H54 (cell line): Measurements from ENCODE around the gene ITGB4.
"Not testable (repeated sequence)": the region's sequence is repeated elsewhere in the genome, so short reads cannot be mapped to it uniquely, and the experiment has no call there.

ENCODE experiments used
- DNase-seq: peaks from one replicate; pipeline ENCODE4 v3.0.0; 2011; ENCODE audit warnings: low spot score, mixed read lengths; ENCODE audit not compliant: insufficient read length
- FAIRE-seq: peaks from 3 replicates; lab custom pipeline; 2011; peaks lifted over from hg19 to GRCh38; lab: Jason Lieb, UNC
- POLR2A ChIP-seq: IDR thresholded peaks from 2 replicates; pipeline ENCODE4 v1.6.1; 2011; ENCODE audit warnings: low read depth, mild to moderate bottlenecking, low read length

The ITGB4 gene

DNA sequence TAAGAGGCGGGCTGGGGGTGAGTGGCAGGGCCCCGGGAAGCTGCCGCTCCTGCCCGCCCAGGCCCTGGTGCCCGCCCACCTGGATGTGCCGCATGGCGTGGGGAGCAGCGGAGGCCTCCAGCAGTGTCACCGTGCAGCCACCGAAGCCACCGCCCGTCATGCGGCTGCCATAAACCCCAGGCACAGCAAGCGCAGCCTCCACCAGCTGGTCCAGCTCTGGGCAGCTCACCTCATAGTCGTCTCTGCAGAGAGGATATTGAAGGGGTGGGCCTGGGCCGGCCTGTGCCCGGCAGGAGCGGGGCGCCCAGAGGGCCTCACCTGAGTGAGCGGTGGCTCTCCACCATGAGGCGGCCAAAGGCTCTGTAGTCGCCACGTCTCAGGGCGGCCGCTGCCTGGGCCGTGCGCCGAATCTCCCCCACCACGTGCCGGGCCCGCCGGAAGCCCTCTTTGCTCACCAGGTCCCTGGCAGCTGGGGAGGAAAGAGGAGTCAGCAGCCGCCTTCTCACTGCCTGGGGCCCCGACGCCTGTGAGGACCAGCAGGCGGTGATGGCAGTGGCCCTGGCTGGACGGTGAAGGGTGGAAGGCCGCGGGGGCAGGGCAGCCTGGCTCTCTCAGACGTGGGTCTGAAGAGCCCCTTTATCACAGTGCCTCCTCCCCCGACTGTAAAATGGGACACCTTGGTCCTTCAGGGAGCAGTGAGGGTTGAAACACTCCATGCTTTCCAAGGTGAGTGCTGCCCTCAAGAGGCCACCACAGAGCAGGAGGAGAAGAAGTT lies 37.1 kb downstream of the ITGB4 start:
- DNase-seq: no peak
- FAIRE-seq: no peak
- TF ChIP-seq POLR2A: no peak

DNA sequence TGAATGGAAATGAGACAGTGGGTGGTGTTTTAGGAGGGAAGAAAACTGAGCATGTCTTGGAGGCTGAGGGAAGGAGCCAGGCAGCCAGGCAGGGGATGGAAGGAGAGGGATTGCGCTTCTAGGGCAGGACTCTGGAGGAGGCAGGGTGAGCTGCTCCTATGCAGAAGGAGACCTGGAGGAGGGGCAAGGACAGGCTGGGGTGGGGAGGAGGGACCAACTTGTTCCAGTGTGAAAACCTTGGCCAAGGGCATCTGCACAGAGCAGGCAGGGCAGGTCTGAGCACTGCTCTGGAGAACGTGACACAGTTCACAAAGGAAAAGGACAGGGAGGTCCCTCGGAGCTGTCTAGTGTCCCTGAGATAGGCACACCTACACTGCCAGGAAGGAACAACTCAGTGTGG lies 38.2 kb downstream of the ITGB4 start:
- no peak for FAIRE-seq
- DNase-seq: no peak
- TF ChIP-seq POLR2A: no peak

DNA sequence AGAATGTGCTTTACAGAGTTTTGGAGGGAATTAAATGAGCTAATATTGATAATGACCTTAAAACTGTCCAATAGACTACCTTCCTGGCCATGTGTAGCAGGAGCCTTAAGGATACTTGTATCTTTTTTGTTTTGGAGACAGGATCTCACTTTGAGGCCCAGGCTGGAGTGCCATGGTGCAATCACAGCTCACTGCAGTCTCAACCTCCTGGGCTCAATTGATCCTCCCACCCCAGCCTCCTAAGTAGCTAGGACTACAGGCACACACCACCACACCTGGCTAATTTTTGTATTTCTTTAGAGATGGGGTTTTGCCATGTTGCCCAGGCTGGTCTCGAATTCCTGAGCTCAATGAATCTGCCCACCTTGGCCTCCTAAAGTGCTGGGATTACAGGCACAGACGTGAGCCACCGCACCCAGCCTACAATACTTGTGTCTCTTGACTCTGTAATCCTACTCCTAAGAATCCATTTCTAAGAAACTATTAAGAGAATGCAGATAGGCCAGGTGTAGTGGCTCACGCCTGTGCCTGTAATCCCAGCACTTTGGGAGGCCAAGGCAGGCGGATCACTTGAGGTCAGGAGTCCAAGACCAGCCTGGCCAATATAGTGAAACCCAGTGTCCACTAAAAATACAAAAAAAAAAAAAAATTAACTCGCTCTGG lies 38.9 kb downstream of the ITGB4 start:
- not testable (repeated sequence) for FAIRE-seq, DNase-seq

DNA sequence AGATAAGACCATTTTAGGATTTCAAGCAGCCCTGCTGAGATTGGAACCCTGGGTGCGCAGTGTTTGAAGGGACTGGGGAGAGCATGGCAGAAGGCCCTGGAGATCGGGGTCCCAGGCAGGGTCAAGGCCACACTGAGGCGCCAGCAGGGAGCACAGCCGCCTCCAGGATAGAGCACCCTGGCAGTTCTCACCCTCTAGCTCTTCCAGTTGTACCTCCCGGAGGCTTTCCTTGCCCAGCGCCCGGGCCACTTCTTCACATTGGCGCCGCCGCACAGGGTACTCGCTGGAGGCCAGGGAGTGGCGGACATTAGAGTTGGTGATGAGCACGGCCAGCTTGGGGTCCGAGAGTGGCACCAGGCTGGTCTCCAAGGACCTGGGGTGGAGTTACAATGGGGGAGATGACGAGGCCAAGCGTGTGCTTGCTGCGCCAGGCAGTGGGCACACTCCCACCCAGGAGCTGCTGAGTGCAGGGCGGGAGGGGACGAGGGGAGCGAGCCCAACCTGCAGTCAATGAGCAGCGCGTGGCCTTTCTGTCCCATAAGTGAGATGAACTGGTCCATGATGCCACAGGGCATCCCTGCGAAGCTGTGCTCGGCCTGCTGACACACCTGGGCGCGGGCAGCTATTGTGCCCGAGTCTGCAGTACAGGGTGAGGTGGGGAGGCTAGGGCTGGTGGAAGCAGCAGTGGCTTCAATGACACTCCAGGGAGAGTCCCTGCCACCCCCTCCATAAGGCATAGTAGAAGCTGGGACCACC lies 41.4 kb downstream of the ITGB4 start:
- FAIRE-seq: no peak

DNA sequence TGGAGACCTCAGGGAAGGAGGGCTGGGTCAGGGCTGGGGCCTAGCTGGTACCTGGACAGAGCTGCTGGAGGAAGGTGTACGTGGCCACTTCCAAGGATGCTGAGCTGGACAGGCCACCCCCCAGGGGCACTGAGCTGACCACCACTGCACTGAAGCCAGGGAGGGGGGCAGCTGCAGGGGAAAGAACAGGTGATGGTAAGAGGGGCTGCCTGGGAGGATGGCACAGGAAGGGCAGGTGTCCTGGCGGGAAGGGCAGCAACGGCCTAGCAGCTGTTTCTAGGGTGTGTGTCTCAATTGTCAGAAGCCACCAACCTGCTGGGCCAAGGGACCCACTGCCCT lies 42.0 kb downstream of the ITGB4 start:
- FAIRE-seq (no peak), DNase-seq (no peak)

More for the DNA sequence above, 41.4 kb downstream of the ITGB4 start:
- no peak for DNase-seq
- TF ChIP-seq POLR2A: no peak

DNA sequence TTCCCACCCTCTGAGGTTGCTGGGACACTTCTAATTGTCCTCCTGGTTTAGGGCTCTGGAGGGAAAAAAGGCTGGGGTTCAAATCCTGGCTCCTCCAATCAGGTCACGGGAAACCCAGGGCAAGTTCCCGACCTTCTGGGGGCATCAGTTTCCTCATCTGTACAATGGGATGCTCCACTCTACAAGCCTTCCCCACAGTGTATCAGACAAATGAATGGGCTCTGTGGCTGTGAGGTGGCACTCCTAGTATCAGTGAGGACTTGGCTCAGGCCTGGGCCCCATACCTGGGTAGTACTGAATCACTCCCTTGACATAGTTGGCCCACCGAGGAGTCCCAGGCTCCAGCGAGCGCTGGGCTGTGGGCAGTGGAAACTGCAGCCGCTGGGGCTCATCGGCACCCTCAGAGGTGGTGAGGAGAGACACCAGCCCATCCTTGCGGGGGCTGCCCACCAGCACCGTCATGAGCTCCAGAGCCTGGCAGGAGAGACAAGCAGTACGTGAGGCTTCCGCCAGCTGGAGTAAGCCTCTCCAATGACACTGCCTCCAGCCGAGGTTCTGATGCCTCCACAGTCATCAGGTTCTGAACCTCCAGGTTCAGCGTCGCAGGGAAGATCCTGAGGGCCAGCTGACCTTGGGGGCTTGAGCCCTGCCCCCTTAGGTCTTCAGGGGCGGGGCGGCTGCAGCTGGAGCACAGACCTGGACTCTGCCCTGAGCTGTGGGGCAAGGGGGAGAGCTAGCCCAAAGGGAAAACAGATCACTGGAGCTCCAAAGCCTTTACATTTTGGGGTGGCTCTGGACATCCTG lies 42.6 kb downstream of the ITGB4 start:
- FAIRE-seq: no peak
- TF ChIP-seq POLR2A: no peak
- DNase-seq: no peak

More for the DNA sequence above, 42.0 kb downstream of the ITGB4 start:
- TF ChIP-seq POLR2A: no peak

DNA sequence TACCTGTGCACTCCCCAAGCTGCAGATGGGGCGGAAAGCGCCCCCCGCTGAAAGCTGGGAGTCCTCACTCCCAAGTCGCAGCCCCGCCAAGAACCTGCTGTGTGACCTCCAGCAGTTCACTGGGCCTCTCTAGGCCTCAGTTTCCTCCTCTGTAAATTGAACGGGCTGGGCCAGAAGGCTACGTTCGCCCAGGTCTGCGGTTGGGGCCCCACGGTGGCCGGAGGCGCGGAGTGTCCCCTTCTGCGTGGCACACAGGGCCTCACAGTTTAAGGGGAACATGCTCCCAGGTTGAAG lies 43.1 kb downstream of the ITGB4 start:
- no peak for TF ChIP-seq POLR2A
- DNase-seq: no peak
- no peak for FAIRE-seq

DNA sequence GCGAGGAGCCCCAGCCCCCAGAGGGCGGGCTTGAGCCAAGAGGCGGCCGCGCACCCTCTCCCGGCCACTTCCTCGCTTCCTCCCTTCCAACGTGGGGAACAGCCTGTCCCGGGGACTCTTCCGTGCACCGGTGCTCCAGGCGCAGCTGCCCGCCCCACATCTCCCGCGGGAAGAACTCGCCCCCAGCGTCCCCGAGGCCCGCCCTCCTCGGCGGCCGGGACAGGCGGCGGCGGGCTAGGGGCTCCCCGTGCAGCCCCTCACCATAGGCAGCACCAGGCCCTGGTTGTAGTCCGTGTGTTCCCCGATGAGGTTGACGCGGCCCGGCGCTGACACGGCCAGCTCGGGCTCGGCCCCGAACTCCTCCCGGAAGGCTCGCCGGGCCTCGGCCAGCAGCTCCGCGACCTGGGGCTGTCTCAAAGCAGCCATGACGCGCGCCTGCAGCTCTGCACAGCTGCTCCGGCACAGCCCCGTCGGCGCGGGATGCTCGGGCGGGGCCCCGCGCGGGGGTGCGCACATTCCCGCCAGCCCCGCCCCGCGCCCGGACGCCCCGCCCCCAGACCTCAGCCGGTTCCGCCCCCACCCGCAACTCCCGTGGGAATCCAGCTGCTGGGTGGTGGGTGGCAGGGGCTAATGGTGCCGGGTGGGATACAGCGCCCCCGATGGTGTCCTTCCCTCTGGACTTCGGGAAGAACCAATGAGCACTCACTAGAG lies 43.6 kb downstream of the ITGB4 start, which contains the start of gene GALK1:
TSS of gene GALK1 (minus strand) at position 482 of the 711 bp plus-strand sequence. CDS start at position 426, 56 bp downstream.
- TF ChIP-seq POLR2A: peak; percentile 70
- DNase-seq (peak; percentile 93), FAIRE-seq (no peak)

DNA sequence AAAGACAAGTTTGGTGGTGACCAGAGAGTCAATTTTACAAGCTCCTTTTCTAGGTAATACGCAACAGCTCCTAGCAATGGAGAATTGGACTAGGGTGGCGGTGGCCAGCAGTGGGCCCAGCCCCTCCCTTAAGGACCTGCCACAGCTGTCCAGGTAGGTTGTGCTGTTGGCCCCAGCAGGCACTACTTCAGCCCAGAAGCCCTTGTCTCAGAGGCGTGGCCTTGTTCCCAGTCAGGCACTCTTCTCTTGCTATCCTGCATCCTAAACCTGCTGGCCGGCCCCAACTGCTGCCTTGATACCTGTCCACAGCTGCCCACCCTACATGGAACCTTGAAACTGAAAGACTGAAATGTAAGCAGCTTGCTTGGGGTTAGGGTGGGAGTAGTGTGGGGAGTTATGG lies 44.7 kb downstream of the ITGB4 start:
- TF ChIP-seq POLR2A: no peak
- DNase-seq (no peak), FAIRE-seq (no peak)

DNA sequence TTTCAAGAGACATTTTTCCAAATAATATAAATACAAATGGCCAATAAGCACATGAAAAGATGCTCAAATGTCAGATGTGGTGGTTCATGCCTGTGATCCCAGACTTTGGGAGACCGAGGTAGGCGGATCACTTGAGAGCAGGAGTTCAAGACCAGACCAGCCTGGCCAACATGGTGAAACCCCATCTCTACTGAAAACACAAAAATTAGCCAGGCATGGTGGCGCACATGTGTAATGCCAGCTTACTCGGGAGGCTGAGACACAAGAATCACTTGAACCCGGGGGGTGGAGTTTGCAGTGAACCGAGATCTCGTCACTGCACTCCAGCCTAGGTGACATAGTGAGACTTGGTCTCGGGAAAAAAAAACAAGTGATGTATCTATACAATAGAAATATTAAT lies 46.6 kb downstream of the ITGB4 start:
- TF ChIP-seq POLR2A: no peak
- DNase-seq (no peak), FAIRE-seq (no peak)

DNA sequence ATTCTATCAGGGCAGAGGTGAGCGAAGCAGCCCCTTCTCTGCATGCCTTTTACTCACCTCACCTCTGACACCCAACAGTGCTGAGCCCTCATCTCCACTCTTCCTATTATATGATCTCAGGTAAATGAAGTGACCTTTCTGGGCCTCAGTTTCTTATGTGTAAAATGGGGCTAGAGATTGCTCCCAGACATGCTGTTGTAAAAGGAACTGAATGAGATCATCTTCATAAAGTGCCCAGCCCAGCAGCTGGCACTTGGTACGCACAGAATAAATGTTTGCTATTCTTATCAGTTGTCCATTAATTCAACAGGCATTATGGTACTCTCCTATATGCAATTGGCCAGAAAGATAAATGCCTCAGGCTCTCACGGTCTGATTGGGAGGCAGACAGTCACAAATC lies 48.3 kb downstream of the ITGB4 start:
- FAIRE-seq (no peak), DNase-seq (no peak)
- no peak for TF ChIP-seq POLR2A

DNA sequence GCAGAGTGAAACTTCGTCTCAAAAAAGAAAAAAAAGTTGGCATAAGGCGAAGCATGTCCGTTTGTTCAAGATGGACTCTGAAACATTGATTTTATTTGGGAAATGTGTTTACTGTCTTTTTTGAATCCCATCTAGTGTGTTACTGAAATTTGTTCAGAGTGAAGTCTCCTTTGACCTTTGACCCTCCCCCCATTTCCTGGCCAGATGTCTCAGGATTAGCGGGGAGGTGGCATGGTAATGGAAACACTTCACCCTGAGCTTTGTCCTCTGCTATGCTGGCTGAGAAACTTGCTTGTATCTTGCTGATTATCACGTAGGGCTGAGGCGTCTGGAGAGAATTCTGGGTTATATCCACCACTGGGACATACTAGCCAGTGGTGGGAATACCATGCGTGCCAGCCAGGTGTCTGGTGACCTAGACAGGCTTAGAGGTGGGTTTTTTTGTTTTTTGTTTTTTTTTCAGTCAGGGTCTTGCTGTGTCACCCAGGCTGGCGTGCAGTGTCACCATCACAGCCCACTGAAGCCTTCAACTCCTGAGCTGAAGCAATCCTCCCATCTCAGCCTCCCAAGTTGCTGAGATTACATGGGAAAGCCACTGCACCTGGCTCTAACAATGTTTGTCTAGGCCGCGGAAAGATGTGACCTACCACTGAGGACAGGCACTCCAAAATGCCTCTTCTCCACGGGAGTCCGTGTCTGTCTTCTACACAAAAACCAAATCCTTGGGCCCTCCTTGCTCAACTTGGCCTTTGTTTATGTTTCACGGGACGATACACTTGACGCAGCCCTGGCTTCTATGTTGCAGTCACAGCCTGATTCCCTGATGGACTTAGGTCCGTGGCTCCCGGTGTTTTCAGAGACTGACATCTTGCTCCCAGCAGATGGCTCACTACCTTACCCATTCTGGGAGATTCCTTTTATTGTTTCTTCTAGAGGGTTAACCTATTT lies 50.3 kb downstream of the ITGB4 start:
- no peak for DNase-seq
- FAIRE-seq: no peak
- no peak for TF ChIP-seq POLR2A
